Thoracic aorta (tissue), 2 donors: ENCODE measurements around the gene ABCD1. TPM values are rescaled to one million over a fixed set of nuclear protein-coding genes. Genes with fewer than 3 reads are reported as not detected.

Source experiments
- ATAC-seq: fragments of 150-250 bp; one replicate; pipeline ENCODE4 v1.8.0; 2017; ENCODE audit warnings: low read depth; ENCODE audit not compliant: insufficient number of reproducible peaks, low FRiP score
- DNase-seq: peaks from one replicate; pipeline ENCODE4 v3.0.0-alpha.2; 2020; ENCODE audit warnings: low spot score
- H3K27ac ChIP-seq, 2 donors: fragments of 200-600 bp; sonication (generic); 1 replicate in 1 of 2; 2 replicates in 1 of 2; pipeline ENCODE4 v1.5.1; 2016; ENCODE audit warnings: mild to moderate bottlenecking in 2 of 2, moderate library complexity in 2 of 2
- H3K27me3 ChIP-seq: fragments of 200-600 bp; sonication (generic); replicated peaks from 2 replicates; pipeline ENCODE4 v1.6.0; 2016; ENCODE audit warnings: mild to moderate bottlenecking; ENCODE audit not compliant: insufficient read depth
- H3K36me3 ChIP-seq: fragments of 200-600 bp; sonication (generic); one replicate; pipeline ENCODE4 v1.5.1; 2016
- H3K4me1 ChIP-seq, 2 donors: fragments of 200-600 bp; sonication (generic); 1 replicate in 1 of 2; 2 replicates in 1 of 2; pipeline versions ENCODE4 v1.5.1 to v1.6.0; 2016; ENCODE audit warnings: low read depth in 2 of 2, mild to moderate bottlenecking in 1 of 2; ENCODE audit not compliant: control insufficient read depth in 1 of 2
- H3K4me3 ChIP-seq: fragments of 200-600 bp; sonication (generic); 2 replicates; pipeline ENCODE4 v1.5.1; 2016; ENCODE audit warnings: mild to moderate bottlenecking
- H3K9me3 ChIP-seq: fragments of 200-600 bp; sonication (generic); 2 replicates; pipeline ENCODE4 v1.5.1; 2016
- total RNA-seq, 2 donors: library from RNA; depleted of rRNA; stranded (reverse); fragments of >200 nt; gene quantifications; one replicate each; pipeline versions ENCODE4 v1.1.0 to v1.2.3, GENCODE V29; 2016
- TF ChIP-seq, protein P1 (sequence below): fragments of 200-600 bp; sonication (generic); IDR thresholded peaks from one replicate; pipeline ENCODE4 v1.5.1; 2019; ENCODE audit warnings: antibody characterized with exemption

Gene ABCD1
- total RNA-seq, 2 donors from 2014 or later, result 24.3 to 40.6 TPM

GRCh38 chrX:153792368-153792767 lies 67.7 kb downstream of the ABCD1 start:
- Histone ChIP-seq H3K36me3 (peaks cover 5% of the 10 kb centered on the region), H3K9me3 (no peaks in the 10 kb centered on the region), H3K27me3 (no peaks in the 10 kb centered on the region), H3K4me3 (no peak overlapping the region), H3K27ac (no peak overlapping the region), H3K4me1 (peaks cover 8 to 35% of the 10 kb centered on the region in 2 donors)
- no peak for DNase-seq
- TF ChIP-seq, protein P1, sequence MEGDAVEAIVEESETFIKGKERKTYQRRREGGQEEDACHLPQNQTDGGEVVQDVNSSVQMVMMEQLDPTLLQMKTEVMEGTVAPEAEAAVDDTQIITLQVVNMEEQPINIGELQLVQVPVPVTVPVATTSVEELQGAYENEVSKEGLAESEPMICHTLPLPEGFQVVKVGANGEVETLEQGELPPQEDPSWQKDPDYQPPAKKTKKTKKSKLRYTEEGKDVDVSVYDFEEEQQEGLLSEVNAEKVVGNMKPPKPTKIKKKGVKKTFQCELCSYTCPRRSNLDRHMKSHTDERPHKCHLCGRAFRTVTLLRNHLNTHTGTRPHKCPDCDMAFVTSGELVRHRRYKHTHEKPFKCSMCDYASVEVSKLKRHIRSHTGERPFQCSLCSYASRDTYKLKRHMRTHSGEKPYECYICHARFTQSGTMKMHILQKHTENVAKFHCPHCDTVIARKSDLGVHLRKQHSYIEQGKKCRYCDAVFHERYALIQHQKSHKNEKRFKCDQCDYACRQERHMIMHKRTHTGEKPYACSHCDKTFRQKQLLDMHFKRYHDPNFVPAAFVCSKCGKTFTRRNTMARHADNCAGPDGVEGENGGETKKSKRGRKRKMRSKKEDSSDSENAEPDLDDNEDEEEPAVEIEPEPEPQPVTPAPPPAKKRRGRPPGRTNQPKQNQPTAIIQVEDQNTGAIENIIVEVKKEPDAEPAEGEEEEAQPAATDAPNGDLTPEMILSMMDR, result no peak
- no peak for ATAC-seq

DNA sequence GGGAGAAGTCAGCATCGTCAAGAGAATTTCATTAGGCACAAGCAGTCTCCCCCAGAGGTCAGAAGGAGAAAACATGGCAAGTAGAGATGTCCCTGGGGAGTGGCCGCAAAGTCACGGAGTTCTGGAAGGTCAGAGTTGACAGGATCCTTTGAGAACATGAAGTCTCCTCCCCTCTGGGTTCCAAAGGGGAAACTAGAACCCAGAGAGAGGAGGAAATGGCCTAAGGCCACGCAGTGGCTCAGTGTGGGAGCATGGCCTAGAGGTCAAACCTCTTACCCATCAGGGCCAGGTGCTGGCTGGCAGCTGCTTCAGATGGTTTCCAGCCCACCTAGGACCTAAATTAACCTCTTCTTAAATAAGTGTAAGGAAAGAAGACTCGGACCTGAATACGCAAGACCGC lies 68.6 kb downstream of the ABCD1 start:
- peaks cover 8% of the 10 kb centered on the region for H3K36me3 ChIP-seq
- no peaks in the 10 kb centered on the region for H3K27me3 ChIP-seq
- no peaks in the 10 kb centered on the region for H3K9me3 ChIP-seq
- DNase-seq (no peak), ATAC-seq (no peak)
- H3K27ac ChIP-seq, result peak overlapping the region; percentile 90 to 91
- TF ChIP-seq, protein P1, result no peak
- H3K4me3 ChIP-seq, result peak overlapping the region; percentile 85
- peaks cover 8 to 35% of the 10 kb centered on the region in 2 donors for H3K4me1 ChIP-seq

Other genes starting within 250 kb of the ABCD1 start
- 1,000 to 10,000 TPM; 1,777 to 1,907 TPM for gene BGN, start 229.9 kb upstream of the ABCD1 start, total RNA-seq
- under 1 TPM; 0.68 to 0.85 TPM for gene ATP2B3, start 207.2 kb upstream of the ABCD1 start, total RNA-seq
- 10 to 100 TPM; 27.2 to 36.3 TPM for gene CCNQ, start 125.7 kb upstream of the ABCD1 start, total RNA-seq
- gene DUSP9, start 77.7 kb upstream of the ABCD1 start, total RNA-seq, result not detected
- 1 to 10 TPM; 1.2 to 3.2 TPM for gene PNCK, start 51.0 kb upstream of the ABCD1 start, total RNA-seq
- 10 to 100 TPM; 16.8 to 16.9 TPM for gene SLC6A8, start 36.9 kb upstream of the ABCD1 start, total RNA-seq
- 100 to 1,000 TPM in 1 of 2 donors, 10 to 100 TPM in 1; 82.7 to 104 TPM for gene BCAP31, start 469 bp upstream of the ABCD1 start, total RNA-seq
- gene PLXNB3, start 39.4 kb downstream of the ABCD1 start, total RNA-seq, result 10 to 100 TPM; 40.8 to 52.2 TPM
- 1 to 10 TPM; 4.9 to 9.5 TPM for gene SRPK3, start 56.2 kb downstream of the ABCD1 start, total RNA-seq
- gene IDH3G, start 69.5 kb downstream of the ABCD1 start, total RNA-seq, result 10 to 100 TPM; 70.9 to 91.9 TPM
- 100 to 1,000 TPM; 103 to 299 TPM for gene SSR4, start 69.8 kb downstream of the ABCD1 start, total RNA-seq
- gene PDZD4, start 105.7 kb downstream of the ABCD1 start, total RNA-seq, result 10 to 100 TPM in 1 of 2 donors, 1 to 10 TPM in 1; 4.4 to 11.6 TPM
- 10 to 100 TPM in 1 of 2 donors, 1 to 10 TPM in 1; 1.1 to 18.3 TPM for gene L1CAM, start 161.3 kb downstream of the ABCD1 start, total RNA-seq
- gene AVPR2, start 179.8 kb downstream of the ABCD1 start, total RNA-seq, result not detected
- gene ARHGAP4, start 201.4 kb downstream of the ABCD1 start, total RNA-seq, result 10 to 100 TPM; 31.7 to 92.1 TPM
- 10 to 100 TPM; 60.1 to 66.4 TPM for gene NAA10, start 210.2 kb downstream of the ABCD1 start, total RNA-seq
- 10 to 100 TPM; 11.2 to 21.4 TPM for gene RENBP, start 219.8 kb downstream of the ABCD1 start, total RNA-seq
- gene HCFC1, start 247.0 kb downstream of the ABCD1 start, total RNA-seq, result 10 to 100 TPM; 51.6 to 58.9 TPM
- 10 to 100 TPM in 1 of 2 donors, under 1 TPM in 1; 0.78 to 23.4 TPM for gene TMEM187, start 247.9 kb downstream of the ABCD1 start, total RNA-seq